ENCODE measurements around the gene NGRN.

GRCh38 chr15:90264671-90265070 lies 801 bp upstream of the NGRN start:
- TF ChIP-seq, protein P1, sequence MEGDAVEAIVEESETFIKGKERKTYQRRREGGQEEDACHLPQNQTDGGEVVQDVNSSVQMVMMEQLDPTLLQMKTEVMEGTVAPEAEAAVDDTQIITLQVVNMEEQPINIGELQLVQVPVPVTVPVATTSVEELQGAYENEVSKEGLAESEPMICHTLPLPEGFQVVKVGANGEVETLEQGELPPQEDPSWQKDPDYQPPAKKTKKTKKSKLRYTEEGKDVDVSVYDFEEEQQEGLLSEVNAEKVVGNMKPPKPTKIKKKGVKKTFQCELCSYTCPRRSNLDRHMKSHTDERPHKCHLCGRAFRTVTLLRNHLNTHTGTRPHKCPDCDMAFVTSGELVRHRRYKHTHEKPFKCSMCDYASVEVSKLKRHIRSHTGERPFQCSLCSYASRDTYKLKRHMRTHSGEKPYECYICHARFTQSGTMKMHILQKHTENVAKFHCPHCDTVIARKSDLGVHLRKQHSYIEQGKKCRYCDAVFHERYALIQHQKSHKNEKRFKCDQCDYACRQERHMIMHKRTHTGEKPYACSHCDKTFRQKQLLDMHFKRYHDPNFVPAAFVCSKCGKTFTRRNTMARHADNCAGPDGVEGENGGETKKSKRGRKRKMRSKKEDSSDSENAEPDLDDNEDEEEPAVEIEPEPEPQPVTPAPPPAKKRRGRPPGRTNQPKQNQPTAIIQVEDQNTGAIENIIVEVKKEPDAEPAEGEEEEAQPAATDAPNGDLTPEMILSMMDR (IDR thresholded peaks at IDR 0.05): no peak
- no peak for TF ChIP-seq ZFX (IDR thresholded peaks at IDR 0.05; ENCODE audit: borderline replicate concordance)
